TTC549 (cell line): ENCODE results near the gene SLC11A2.
"Not testable (repeated sequence)": the region's sequence is repeated elsewhere in the genome, so short reads cannot be mapped to it uniquely, and the experiment has no call there.

Source experiments
- FAIRE-seq: peaks from 2 replicates; lab custom pipeline; 2012; peaks lifted over from hg19 to GRCh38; lab: Jason Lieb, UNC

SLC11A2 gene

GRCh38 chr12:50947933-50948626 is 78.1 kb downstream of the SLC11A2 start:
- no peak for FAIRE-seq

- no peak for FAIRE-seq
These were observed 88.5 kb downstream of the SLC11A2 start for GRCh38 chr12:50937653-50938052.

GRCh38 chr12:50936821-50937530 is 89.2 kb downstream of the SLC11A2 start:
- FAIRE-seq: no peak

GRCh38 chr12:50934981-50935807 is 91.0 kb downstream of the SLC11A2 start:
- FAIRE-seq: no peak

- FAIRE-seq: no peak
These were observed 91.8 kb downstream of the SLC11A2 start for GRCh38 chr12:50934371-50934851.

- FAIRE-seq: no peak
These were observed 92.6 kb downstream of the SLC11A2 start for GRCh38 chr12:50933459-50934124.

- FAIRE-seq: no peak
These were observed 93.3 kb downstream of the SLC11A2 start for GRCh38 chr12:50932787-50933280.

- FAIRE-seq: not testable (repeated sequence)
These were observed 95.7 kb downstream of the SLC11A2 start for GRCh38 chr12:50930477-50930876.

- no peak for FAIRE-seq
These were observed 96.4 kb downstream of the SLC11A2 start for GRCh38 chr12:50929831-50930230.
